K562 (cell line): ENCODE data around the gene TXN. TPM values are rescaled to one million over a fixed set of nuclear protein-coding genes. Genes with fewer than 3 reads are reported as not detected.

ENCODE experiments used
- DACH1 ChIP-seq: fragments of 450-650 bp; IDR thresholded peaks from 2 replicates; pipeline ENCODE4 v1.6.1; 2018; ENCODE audit not compliant: partially characterized antibody
- GTF2E2 ChIP-seq: fragments of 200-800 bp; sonication (Bioruptor generic); IDR thresholded peaks from 2 replicates; pipeline ENCODE4 v1.6.1; 2016; ENCODE audit warnings: missing genetic modification characterization, missing compliant biosample characterization
- NCOA4 ChIP-seq: fragments of 450-650 bp; IDR thresholded peaks from 2 replicates; pipeline ENCODE4 v1.6.1; 2018; ENCODE audit warnings: mild to moderate bottlenecking; ENCODE audit not compliant: partially characterized antibody
- NFIX ChIP-seq: fragments of 250-450 bp; sonication (Bioruptor Pico); IDR thresholded peaks from 2 replicates; pipeline ENCODE4 v1.4.0; 2020; ENCODE audit warnings: low read depth, mild to moderate bottlenecking, moderate library complexity
- NR2C2 ChIP-seq, 2 experiments: fragments of 200-800 bp in 1 of 2; sonication (Bioruptor generic) in 1 of 2; sonication (generic) in 1 of 2; formaldehyde crosslinking in 1 of 2; IDR thresholded peaks; 2 replicates each; pipeline versions ENCODE4 v1.6.1 to v1.8.0; 2016 to 2022; ENCODE audit warnings: mild to moderate bottlenecking in 1 of 2, missing compliant biosample characterization in 1 of 2, missing genetic modification characterization in 1 of 2, missing genetic modification reagents in 1 of 2
- NR2F6 ChIP-seq: fragments of 450-650 bp; formaldehyde crosslinking; IDR thresholded peaks from 2 replicates; pipeline ENCODE4 v1.4.0; 2020; ENCODE audit warnings: mild to moderate bottlenecking
- POLR2G ChIP-seq: fragments of 200-400 bp; formaldehyde crosslinking; IDR thresholded peaks from 2 replicates; pipeline ENCODE4 v1.6.1; 2017; ENCODE audit warnings: low read depth, mild to moderate bottlenecking, antibody characterized with exemption, low read length, moderate library complexity
- RBM14 ChIP-seq: fragments of 200-400 bp; formaldehyde crosslinking; IDR thresholded peaks from 2 replicates; pipeline ENCODE4 v1.6.1; 2018; ENCODE audit warnings: low read depth, mild to moderate bottlenecking, low read length, moderate library complexity, borderline replicate concordance; ENCODE audit not compliant: insufficient read depth
- SIX5 ChIP-seq, 2 experiments: IDR thresholded peaks; 2 replicates each; pipeline ENCODE4 v1.6.1; 2011; ENCODE audit warnings: low read length in 2 of 2, borderline replicate concordance in 1 of 2, low read depth in 1 of 2, mild to moderate bottlenecking in 1 of 2, moderate library complexity in 1 of 2; ENCODE audit not compliant: insufficient read depth in 1 of 2
- TAF1 ChIP-seq: IDR thresholded peaks from 2 replicates; pipeline ENCODE4 v1.6.1; 2011; ENCODE audit warnings: mild to moderate bottlenecking, low read length, moderate library complexity; ENCODE audit not compliant: insufficient read depth, control insufficient read depth, severe bottlenecking; ENCODE audit errors: extremely low read depth
- ZNF589 ChIP-seq: fragments of 200-800 bp; sonication (Bioruptor generic); IDR thresholded peaks from 2 replicates; pipeline ENCODE4 v1.6.1; 2016; ENCODE audit warnings: low read depth, missing genetic modification characterization, missing compliant biosample characterization
- polyA plus RNA-seq, 8 experiments: library from polyadenylated mRNA; depleted of rRNA in 4 of 8; stranded (reverse) in 5 of 8; unstranded in 3 of 8; fragments of >200 nt; fragmentation: Nextera tagmentation in 2 of 8; fragmentation: Illumina TruSeq in 1 of 8; extraction: Ambion mirVana in 2 of 8; extraction: Trizol in 1 of 8; gene quantifications; 2 replicates each; pipeline versions ENCODE4 v1.2.1 to v1.2.3, GENCODE V29; 2011 to 2014; ENCODE audit warnings: inconsistent platforms in 1 of 8, missing spikeins in 1 of 8
- total RNA-seq, 7 experiments: library from RNA; depleted of rRNA in 6 of 7; stranded (reverse); fragments of >200 nt in 6 of 7; fragmentation: Illumina TruSeq in 2 of 7; extraction: Trizol in 2 of 7; gene quantifications; 2 replicates each; pipeline versions ENCODE4 v1.2.1 to v1.2.3, GENCODE V29; 2011 to 2021; ENCODE audit warnings: low replicate concordance in 1 of 7
- TF ChIP-seq, protein P1 (sequence below): fragments of 450-650 bp; IDR thresholded peaks from 2 replicates; pipeline ENCODE4 v1.6.1; 2017; ENCODE audit warnings: antibody characterized with exemption, mild to moderate bottlenecking
- TF ChIP-seq, protein P2 (sequence below): IDR thresholded peaks from 2 replicates; pipeline ENCODE4 v1.6.1; 2011; ENCODE audit not compliant: insufficient read length; ENCODE audit errors: extremely low read depth
- TF ChIP-seq, protein P3 (sequence below): fragments of 250-450 bp; sonication (Bioruptor Pico); IDR thresholded peaks from 2 replicates; pipeline ENCODE4 v1.4.0; 2020

TXN gene
- total and polyA plus RNA-seq, 9 of the 15 experiments (the other 6 are each of a cell fraction or from before 2014, with no cell fraction given), result 272 to 1,596 (median 514) TPM

GRCh38 chr9:110256380-110257096, at the start of gene TXN (continued):
- TF ChIP-seq, protein P1, sequence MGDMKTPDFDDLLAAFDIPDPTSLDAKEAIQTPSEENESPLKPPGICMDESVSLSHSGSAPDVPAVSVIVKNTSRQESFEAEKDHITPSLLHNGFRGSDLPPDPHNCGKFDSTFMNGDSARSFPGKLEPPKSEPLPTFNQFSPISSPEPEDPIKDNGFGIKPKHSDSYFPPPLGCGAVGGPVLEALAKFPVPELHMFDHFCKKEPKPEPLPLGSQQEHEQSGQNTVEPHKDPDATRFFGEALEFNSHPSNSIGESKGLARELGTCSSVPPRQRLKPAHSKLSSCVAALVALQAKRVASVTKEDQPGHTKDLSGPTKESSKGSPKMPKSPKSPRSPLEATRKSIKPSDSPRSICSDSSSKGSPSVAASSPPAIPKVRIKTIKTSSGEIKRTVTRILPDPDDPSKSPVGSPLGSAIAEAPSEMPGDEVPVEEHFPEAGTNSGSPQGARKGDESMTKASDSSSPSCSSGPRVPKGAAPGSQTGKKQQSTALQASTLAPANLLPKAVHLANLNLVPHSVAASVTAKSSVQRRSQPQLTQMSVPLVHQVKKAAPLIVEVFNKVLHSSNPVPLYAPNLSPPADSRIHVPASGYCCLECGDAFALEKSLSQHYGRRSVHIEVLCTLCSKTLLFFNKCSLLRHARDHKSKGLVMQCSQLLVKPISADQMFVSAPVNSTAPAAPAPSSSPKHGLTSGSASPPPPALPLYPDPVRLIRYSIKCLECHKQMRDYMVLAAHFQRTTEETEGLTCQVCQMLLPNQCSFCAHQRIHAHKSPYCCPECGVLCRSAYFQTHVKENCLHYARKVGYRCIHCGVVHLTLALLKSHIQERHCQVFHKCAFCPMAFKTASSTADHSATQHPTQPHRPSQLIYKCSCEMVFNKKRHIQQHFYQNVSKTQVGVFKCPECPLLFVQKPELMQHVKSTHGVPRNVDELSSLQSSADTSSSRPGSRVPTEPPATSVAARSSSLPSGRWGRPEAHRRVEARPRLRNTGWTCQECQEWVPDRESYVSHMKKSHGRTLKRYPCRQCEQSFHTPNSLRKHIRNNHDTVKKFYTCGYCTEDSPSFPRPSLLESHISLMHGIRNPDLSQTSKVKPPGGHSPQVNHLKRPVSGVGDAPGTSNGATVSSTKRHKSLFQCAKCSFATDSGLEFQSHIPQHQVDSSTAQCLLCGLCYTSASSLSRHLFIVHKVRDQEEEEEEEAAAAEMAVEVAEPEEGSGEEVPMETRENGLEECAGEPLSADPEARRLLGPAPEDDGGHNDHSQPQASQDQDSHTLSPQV, result 0 out of 2 replicates have a peak, but pooled peaks have one; percentile 56
- TF ChIP-seq, protein P2, sequence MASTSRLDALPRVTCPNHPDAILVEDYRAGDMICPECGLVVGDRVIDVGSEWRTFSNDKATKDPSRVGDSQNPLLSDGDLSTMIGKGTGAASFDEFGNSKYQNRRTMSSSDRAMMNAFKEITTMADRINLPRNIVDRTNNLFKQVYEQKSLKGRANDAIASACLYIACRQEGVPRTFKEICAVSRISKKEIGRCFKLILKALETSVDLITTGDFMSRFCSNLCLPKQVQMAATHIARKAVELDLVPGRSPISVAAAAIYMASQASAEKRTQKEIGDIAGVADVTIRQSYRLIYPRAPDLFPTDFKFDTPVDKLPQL, result no peak
- no peak for TF ChIP-seq NFIX (CRISPR knock-in tag)
- TF ChIP-seq ZNF589 (CRISPR knock-in tag), result no peak; the same call in 1 of the 2 replicates
- TF ChIP-seq SIX5 (IDR thresholded peaks at IDR 0.05; ENCODE audit: borderline replicate concordance in 1 of 2, insufficient read depth in 1 of 2, low read depth in 1 of 2, low read length in 2 of 2), result no peak
- peak; percentile 78 for TF ChIP-seq GTF2E2
- no peak for TF ChIP-seq NR2F6 (CRISPR knock-in tag)
- no peak for TF ChIP-seq RBM14
- no peak; the same call in 1 of the 2 replicates for TF ChIP-seq NR2C2 (CRISPR knock-in tag; IDR thresholded peaks at IDR 0.05)
- peak; percentile 97 for TF ChIP-seq NR2C2 (tag; IDR thresholded peaks at IDR 0.05)
- TF ChIP-seq, protein P3, sequence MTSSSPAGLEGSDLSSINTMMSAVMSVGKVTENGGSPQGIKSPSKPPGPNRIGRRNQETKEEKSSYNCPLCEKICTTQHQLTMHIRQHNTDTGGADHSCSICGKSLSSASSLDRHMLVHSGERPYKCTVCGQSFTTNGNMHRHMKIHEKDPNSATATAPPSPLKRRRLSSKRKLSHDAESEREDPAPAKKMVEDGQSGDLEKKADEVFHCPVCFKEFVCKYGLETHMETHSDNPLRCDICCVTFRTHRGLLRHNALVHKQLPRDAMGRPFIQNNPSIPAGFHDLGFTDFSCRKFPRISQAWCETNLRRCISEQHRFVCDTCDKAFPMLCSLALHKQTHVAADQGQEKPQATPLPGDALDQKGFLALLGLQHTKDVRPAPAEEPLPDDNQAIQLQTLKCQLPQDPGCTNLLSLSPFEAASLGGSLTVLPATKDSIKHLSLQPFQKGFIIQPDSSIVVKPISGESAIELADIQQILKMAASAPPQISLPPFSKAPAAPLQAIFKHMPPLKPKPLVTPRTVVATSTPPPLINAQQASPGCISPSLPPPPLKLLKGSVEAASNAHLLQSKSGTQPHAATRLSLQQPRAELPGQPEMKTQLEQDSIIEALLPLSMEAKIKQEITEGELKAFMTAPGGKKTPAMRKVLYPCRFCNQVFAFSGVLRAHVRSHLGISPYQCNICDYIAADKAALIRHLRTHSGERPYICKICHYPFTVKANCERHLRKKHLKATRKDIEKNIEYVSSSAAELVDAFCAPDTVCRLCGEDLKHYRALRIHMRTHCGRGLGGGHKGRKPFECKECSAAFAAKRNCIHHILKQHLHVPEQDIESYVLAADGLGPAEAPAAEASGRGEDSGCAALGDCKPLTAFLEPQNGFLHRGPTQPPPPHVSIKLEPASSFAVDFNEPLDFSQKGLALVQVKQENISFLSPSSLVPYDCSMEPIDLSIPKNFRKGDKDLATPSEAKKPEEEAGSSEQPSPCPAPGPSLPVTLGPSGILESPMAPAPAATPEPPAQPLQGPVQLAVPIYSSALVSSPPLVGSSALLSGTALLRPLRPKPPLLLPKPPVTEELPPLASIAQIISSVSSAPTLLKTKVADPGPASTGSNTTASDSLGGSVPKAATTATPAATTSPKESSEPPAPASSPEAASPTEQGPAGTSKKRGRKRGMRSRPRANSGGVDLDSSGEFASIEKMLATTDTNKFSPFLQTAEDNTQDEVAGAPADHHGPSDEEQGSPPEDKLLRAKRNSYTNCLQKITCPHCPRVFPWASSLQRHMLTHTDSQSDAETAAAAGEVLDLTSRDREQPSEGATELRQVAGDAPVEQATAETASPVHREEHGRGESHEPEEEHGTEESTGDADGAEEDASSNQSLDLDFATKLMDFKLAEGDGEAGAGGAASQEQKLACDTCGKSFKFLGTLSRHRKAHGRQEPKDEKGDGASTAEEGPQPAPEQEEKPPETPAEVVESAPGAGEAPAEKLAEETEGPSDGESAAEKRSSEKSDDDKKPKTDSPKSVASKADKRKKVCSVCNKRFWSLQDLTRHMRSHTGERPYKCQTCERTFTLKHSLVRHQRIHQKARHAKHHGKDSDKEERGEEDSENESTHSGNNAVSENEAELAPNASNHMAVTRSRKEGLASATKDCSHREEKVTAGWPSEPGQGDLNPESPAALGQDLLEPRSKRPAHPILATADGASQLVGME (CRISPR knock-in tag), result no peak
- TF ChIP-seq POLR2G, result peak; percentile 89
- TF ChIP-seq NCOA4, result no peak
- peak; percentile 86 for TF ChIP-seq DACH1
- TF ChIP-seq TAF1, result peak; percentile 80
